K562 (cell line): ENCODE data around the gene SCNN1B.

Experiments used
- CHD4 ChIP-seq: fragments of 200-600 bp; sonication (generic); IDR thresholded peaks from 3 replicates; pipeline ENCODE4 v1.6.1; 2012; ENCODE audit warnings: low read depth, mild to moderate bottlenecking, mixed read lengths, low read length, inconsistent platforms; ENCODE audit not compliant: insufficient read depth, insufficient replicate concordance, poor library complexity, severe bottlenecking
- HNRNPL ChIP-seq: fragments of 200-400 bp; formaldehyde crosslinking; IDR thresholded peaks from 2 replicates; pipeline ENCODE4 v1.6.1; 2017; ENCODE audit warnings: low read depth, mild to moderate bottlenecking, low read length
- KLF13 ChIP-seq: fragments of 450-650 bp; IDR thresholded peaks from 2 replicates; pipeline ENCODE4 v1.6.1; 2016; ENCODE audit warnings: missing genetic modification characterization, low read depth, mild to moderate bottlenecking, missing compliant biosample characterization, moderate library complexity, borderline replicate concordance
- MYC ChIP-seq, 2 experiments: fragments of 250-450 bp in 1 of 2; sonication (Bioruptor Pico) in 1 of 2; IDR thresholded peaks; 2 replicates each; pipeline versions ENCODE4 v1.5.1 to v1.6.1; 2012 to 2021; ENCODE audit warnings: low read depth in 2 of 2, borderline replicate concordance in 1 of 2, improper control_type of control experiment in 1 of 2, low read length in 1 of 2, mild to moderate bottlenecking in 1 of 2, moderate library complexity in 1 of 2
- POLR2A ChIP-seq: fragments of 450-650 bp; conservative IDR thresholded peaks from 2 replicates; pipeline ENCODE4 v1.6.1; 2016
- TAF9B ChIP-seq: fragments of 450-650 bp; IDR thresholded peaks from 2 replicates; pipeline ENCODE4 v1.6.1; 2018; ENCODE audit warnings: mild to moderate bottlenecking; ENCODE audit not compliant: partially characterized antibody
- ZFP30 ChIP-seq: fragments of 250-450 bp; sonication (Bioruptor Pico); IDR thresholded peaks from 2 replicates; pipeline ENCODE4 v1.8.0; 2022; ENCODE audit warnings: moderate library complexity, mild to moderate bottlenecking, inconsistent platforms, borderline replicate concordance
- ZNF174 ChIP-seq: fragments of 250-450 bp; sonication (Bioruptor Pico); IDR thresholded peaks from 2 replicates; pipeline ENCODE4 v1.4.0; 2020; ENCODE audit warnings: mild to moderate bottlenecking
- TF ChIP-seq, protein P1 (sequence below): fragments of 150-350 bp; conservative IDR thresholded peaks from 2 replicates; pipeline ENCODE4 v1.6.1; 2014; ENCODE audit warnings: low read length
- TF ChIP-seq, protein P2 (sequence below): conservative IDR thresholded peaks from 2 replicates; pipeline ENCODE4 v1.6.1; 2011; ENCODE audit warnings: low read depth, mild to moderate bottlenecking, low read length; ENCODE audit not compliant: control insufficient read depth

DNA sequence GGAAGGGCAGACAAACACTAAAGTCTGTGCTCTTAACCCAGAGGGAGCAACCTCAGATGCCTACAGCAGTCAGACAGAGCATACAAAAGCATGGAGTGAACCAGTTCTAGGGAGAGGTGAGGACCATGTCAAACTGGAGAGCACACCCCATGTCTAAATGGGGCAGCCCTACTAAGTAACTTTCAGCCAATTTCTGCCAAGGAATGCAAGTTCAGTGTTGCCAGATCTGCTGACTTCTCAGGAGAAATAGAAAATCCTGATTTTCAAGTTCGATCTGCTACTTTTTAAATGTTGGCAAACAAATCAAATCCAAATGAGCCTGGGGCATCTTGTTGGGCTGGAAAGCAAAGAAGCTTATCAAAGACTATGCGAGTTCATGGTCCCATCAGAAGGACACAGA, 17.5 kb upstream of the SCNN1B start:
- no peak for TF ChIP-seq ZFP30
- TF ChIP-seq ZNF174 (CRISPR knock-in tag) = no peak
- TF ChIP-seq CHD4 = no peak
- TF ChIP-seq KLF13 (tag) = no peak
- TF ChIP-seq, protein P1, sequence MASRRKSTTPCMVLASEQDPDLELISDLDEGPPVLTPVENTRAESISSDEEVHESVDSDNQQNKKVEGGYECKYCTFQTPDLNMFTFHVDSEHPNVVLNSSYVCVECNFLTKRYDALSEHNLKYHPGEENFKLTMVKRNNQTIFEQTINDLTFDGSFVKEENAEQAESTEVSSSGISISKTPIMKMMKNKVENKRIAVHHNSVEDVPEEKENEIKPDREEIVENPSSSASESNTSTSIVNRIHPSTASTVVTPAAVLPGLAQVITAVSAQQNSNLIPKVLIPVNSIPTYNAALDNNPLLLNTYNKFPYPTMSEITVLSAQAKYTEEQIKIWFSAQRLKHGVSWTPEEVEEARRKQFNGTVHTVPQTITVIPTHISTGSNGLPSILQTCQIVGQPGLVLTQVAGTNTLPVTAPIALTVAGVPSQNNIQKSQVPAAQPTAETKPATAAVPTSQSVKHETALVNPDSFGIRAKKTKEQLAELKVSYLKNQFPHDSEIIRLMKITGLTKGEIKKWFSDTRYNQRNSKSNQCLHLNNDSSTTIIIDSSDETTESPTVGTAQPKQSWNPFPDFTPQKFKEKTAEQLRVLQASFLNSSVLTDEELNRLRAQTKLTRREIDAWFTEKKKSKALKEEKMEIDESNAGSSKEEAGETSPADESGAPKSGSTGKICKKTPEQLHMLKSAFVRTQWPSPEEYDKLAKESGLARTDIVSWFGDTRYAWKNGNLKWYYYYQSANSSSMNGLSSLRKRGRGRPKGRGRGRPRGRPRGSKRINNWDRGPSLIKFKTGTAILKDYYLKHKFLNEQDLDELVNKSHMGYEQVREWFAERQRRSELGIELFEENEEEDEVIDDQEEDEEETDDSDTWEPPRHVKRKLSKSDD = no peak
- TF ChIP-seq POLR2A = no peak
- no peak for TF ChIP-seq HNRNPL
- TF ChIP-seq MYC (IDR thresholded peaks at IDR 0.05; ENCODE audit: low read depth, low read length) = no peak
- no peak for TF ChIP-seq MYC (CRISPR knock-in tag; IDR thresholded peaks at IDR 0.05; ENCODE audit: borderline replicate concordance, low read depth)
- TF ChIP-seq, protein P2, sequence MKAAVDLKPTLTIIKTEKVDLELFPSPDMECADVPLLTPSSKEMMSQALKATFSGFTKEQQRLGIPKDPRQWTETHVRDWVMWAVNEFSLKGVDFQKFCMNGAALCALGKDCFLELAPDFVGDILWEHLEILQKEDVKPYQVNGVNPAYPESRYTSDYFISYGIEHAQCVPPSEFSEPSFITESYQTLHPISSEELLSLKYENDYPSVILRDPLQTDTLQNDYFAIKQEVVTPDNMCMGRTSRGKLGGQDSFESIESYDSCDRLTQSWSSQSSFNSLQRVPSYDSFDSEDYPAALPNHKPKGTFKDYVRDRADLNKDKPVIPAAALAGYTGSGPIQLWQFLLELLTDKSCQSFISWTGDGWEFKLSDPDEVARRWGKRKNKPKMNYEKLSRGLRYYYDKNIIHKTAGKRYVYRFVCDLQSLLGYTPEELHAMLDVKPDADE = no peak
- TF ChIP-seq TAF9B = no peak
